ENCODE measurements around the gene TUSC1. TPM values are rescaled to one million over a fixed set of nuclear protein-coding genes. Genes with fewer than 3 reads are reported as not detected.

Gene TUSC1
- total RNA-seq, 4 donors from 2014 or later = 7.8 to 18.3 (median 13.2) TPM

DNA sequence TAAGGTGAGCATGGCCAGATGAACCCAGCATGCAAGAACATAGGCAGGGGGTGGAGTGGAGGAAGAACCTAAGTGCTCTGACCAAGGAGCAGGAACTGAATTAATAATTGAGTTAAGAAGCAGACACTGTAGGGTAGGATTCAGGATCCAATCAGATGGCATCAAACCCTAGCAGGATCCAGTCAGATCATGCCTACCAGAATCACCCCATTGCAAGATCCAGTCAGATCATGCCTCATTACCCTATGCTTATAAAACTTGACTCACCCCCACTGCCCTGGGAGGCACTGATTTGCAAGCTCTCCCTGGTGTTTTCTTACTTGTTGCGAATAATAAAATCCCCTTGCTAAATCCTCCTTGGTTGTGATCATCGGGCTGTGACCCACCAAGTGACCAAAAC, 19.7 kb downstream of the TUSC1 start:
- DNase-seq = no peak
- H3K4me1 ChIP-seq = no peaks in the 10 kb centered on the region
- no peak overlapping the region for H3K27ac ChIP-seq
- H3K9me3 ChIP-seq = no peaks in the 10 kb centered on the region
- intact Hi-C loops (cut with DNase I) = no loop called here
- H3K36me3 ChIP-seq = no peaks in the 10 kb centered on the region
- no peak overlapping the region for H3K4me3 ChIP-seq
- no peak for TF ChIP-seq CTCF (IDR thresholded peaks at IDR 0.05)
- TF ChIP-seq POLR2A (IDR thresholded peaks at IDR 0.05) = no peak
- 79 to 87% methylated on average over 2 of the region's 2 CpGs for WGBS, 2 donors
- no peaks in the 10 kb centered on the region for H3K27me3 ChIP-seq

DNA sequence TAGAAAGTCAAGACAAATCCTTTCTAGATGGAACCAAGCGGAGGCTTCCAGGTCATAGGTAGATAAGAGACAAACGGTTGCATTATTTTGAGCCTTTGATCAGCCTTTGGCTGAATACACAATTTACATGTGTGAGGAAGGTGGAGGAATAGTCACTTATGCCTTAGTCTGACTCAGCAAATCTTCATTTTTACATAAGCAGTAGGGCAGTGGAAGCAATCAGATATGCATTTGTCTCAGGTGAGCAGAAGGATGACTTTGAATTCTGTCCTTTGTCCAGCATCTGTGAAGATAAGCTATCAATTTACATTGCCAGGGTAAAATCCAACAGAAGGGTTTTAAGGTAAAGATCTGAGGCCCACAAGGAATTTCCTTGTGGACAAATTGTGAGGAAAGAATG, 23.8 kb downstream of the TUSC1 start:
- 80 to 83% methylated on average over 2 of the region's 2 CpGs for WGBS, 2 donors
- H3K9me3 ChIP-seq = no peaks in the 10 kb centered on the region
- intact Hi-C loops (cut with DNase I) = no loop called here

GRCh38 chr9:25648116-25648515, 30.1 kb downstream of the TUSC1 start:
- Histone ChIP-seq H3K27ac (no peak overlapping the region), H3K27me3 (no peaks in the 10 kb centered on the region), H3K4me1 (no peaks in the 10 kb centered on the region), H3K4me3 (no peak overlapping the region), H3K9me3 (no peaks in the 10 kb centered on the region), H3K36me3 (no peaks in the 10 kb centered on the region)
- intact Hi-C loops (cut with DNase I) = no loop called here
- no peak for TF ChIP-seq POLR2A (IDR thresholded peaks at IDR 0.05)
- TF ChIP-seq CTCF (IDR thresholded peaks at IDR 0.05) = no peak
- no peak for DNase-seq
- 36 to 61% methylated on average over 3 of the region's 3 CpGs for WGBS, 2 donors

More for the DNA sequence above, 23.8 kb downstream of the TUSC1 start:
- no peak overlapping the region for H3K27ac ChIP-seq
- H3K36me3 ChIP-seq = no peaks in the 10 kb centered on the region
- DNase-seq = no peak
- TF ChIP-seq CTCF (IDR thresholded peaks at IDR 0.05) (no peak), POLR2A (IDR thresholded peaks at IDR 0.05) (no peak)
- no peaks in the 10 kb centered on the region for H3K4me1 ChIP-seq
- H3K27me3 ChIP-seq = no peaks in the 10 kb centered on the region
- H3K4me3 ChIP-seq = no peak overlapping the region

GRCh38 chr9:25636026-25636425, 42.2 kb downstream of the TUSC1 start:
- TF ChIP-seq CTCF (IDR thresholded peaks at IDR 0.05) = no peak
- no peak for TF ChIP-seq POLR2A (IDR thresholded peaks at IDR 0.05)
- Histone ChIP-seq H3K27ac (no peak overlapping the region), H3K4me3 (no peak overlapping the region), H3K4me1 (no peaks in the 10 kb centered on the region), H3K9me3 (no peaks in the 10 kb centered on the region), H3K27me3 (no peaks in the 10 kb centered on the region), H3K36me3 (no peaks in the 10 kb centered on the region)
- WGBS, 2 donors = 61 to 83% methylated on average over 2 of the region's 2 CpGs
- no peak for DNase-seq
- intact Hi-C loops (cut with DNase I) = no loop called here

DNA sequence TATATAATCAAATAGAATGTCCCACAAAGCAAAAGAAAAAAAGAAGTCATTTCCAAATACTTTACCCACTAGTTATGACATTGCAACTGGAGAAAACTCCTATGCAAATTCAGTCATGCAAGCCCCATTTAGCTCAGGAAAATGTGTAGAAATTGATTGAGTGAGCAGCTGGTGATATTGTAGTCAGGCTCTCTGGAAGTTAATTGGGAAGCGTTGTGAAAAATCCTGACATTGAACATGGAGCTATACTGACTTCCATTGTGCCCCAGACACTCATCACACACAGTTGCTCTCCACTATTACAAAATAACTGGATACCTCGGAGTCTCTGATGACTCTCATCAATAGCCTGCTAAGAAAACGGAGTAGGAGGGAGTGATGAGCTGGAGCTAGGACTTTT, 49.0 kb downstream of the TUSC1 start:
- intact Hi-C loops (cut with DNase I) = no loop called here
- Histone ChIP-seq H3K9me3 (no peaks in the 10 kb centered on the region), H3K27ac (no peak overlapping the region), H3K4me3 (no peak overlapping the region), H3K27me3 (no peaks in the 10 kb centered on the region), H3K4me1 (no peaks in the 10 kb centered on the region), H3K36me3 (no peaks in the 10 kb centered on the region)
- TF ChIP-seq CTCF (IDR thresholded peaks at IDR 0.05) = no peak
- no peak for TF ChIP-seq POLR2A (IDR thresholded peaks at IDR 0.05)
- no peak for DNase-seq
- WGBS, 2 donors = 62 to 66% methylated on average over 3 of the region's 3 CpGs

Data from esophagus squamous epithelium (tissue), 5 donors.